K562 treated with DMSO at 1 percent for 12 hours (cell line): ENCODE results near the gene ZNF772. TPM values are rescaled to one million over a fixed set of nuclear protein-coding genes. Genes with fewer than 3 reads are reported as not detected.

ENCODE experiments used
- total RNA-seq: library from RNA; unstranded; fragments of 300-600 nt; gene quantifications from 2 replicates; pipeline ENCODE4 v1.2.3, GENCODE V29; 2022; ENCODE audit not compliant: insufficient read depth

The ZNF772 gene
- 0.44 and 2.1 TPM in 2 replicates for total RNA-seq

DNA sequence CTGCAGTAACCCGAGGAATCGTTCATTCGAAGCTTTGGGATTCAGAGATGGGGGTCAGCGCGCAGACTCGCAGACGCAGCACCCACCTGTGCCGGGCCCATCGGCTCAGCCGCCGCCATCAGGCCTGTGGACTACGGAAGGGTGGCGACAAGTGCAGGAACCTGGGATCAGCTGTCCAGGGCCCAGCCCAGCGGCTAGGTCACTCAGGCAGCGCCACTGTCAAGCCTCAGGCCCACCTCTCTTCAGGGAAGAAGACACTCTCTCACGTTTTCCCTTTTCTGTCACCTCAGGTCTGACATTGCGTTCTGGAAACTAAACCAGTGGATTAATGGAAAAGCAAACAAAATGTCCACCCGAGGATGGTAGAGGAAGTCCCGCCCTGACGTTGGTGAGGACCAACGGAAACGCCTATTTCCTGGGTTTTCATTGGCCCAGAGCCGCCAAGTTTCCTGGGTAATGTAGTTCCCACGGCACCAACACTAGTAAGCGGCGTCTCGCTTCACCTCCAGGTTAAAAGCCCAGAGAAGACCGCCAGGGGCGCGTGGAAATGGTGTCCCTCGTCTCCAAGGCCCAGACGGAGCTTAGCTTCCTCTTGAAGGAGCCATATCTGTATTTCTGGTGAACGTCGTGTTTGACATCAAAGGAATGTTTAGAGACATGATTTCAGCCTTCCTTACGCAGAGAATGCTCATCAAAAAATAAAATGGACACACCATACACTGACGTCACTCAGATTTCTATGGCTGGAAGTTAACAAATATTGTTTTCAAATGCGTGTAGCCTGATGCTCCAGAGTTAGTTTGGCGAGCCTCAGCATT, at the start of gene ZNF772:
TSS of gene ZNF772 (minus strand) at position 376 of the 818 bp plus-strand sequence. CDS start at position 119, 257 bp downstream.

GRCh38 chr19:57499680-57500395, 22.5 kb upstream of the ZNF772 start, which contains the start of gene ZNF773:
ZNF773 (plus strand) TSS chr19:57499938; CDS start chr19:57500081, 143 bp downstream.

GRCh38 chr19:57487477-57488298, 10.3 kb upstream of the ZNF772 start, which contains the start of gene ZNF419:
ZNF419 (plus strand) TSS chr19:57487750; CDS start chr19:57487951, 201 bp downstream.

DNA sequence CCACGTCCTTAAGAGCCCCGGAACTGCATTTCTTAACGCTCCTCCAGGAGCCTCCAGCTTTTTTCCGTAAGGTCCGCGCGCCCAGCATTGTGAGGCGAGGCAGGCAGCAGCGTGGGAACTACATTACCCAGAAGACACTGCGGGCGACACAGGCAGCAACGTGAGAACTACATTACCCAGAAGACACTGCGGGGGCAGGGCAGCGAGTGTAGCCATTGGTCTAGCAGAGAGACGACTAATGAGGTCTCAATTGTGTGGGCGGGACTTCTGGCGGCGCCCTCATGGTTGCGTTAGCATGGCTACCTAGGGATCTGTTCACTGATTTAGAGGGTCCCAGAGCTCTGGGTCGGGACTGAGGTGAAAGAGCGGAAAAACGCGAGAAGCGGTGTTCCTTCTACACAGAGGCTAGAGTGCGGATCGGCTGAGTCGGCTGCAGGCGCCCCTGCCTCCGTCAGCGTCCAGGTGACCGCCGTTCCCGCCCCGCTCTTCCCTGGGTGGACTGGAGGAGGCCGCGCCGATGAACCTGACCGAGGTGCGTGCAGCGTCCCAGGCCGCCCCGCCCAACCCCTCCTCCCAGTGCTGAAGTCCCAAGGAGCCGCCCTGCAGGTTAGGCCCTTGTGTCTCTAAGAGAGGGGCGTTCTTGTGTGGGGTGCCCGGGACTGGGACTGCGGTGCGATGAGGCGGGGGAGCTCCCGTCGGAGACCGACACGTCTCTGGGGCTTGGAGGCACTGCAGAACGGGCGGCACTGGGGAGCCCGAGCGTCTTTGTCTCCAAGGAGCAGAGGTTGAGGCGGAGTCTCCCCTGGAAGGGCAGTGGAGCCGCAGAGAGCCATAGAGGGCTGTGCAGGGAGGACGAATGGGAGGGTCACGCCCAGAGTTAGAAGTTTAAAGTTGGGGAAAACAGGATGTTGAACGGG, 42.0 kb downstream of the ZNF772 start, which contains the start of gene ZNF749:
TSS of gene ZNF749 (plus strand) at position 264 of the 917 bp plus-strand sequence. CDS start at position 518, 254 bp downstream.

Other genes with a start within 250 kb of the ZNF772 start
- 9.3 and 10.7 TPM in 2 replicates for gene AURKC, start 246.5 kb downstream of the ZNF772 start, total RNA-seq
- 0.45 and 2.5 TPM in 2 replicates for gene ZNF805, start 236.9 kb downstream of the ZNF772 start, total RNA-seq
- 2.0 TPM in 1 of 2 replicates, not detected in the other for gene ZNF460, start 197.1 kb downstream of the ZNF772 start, total RNA-seq
- gene ZNF543, start 157.1 kb downstream of the ZNF772 start, total RNA-seq = 0.63 and 2.8 TPM in 2 replicates
- 0.90 and 3.1 TPM in 2 replicates for gene ZNF304, start 126.3 kb downstream of the ZNF772 start, total RNA-seq
- 6.2 and 8.9 TPM in 2 replicates for gene TRAPPC2B, start 114.0 kb downstream of the ZNF772 start, total RNA-seq
- 1.3 and 3.0 TPM in 2 replicates for gene ZNF547, start 114.0 kb downstream of the ZNF772 start, total RNA-seq
- 0.81 and 5.3 TPM in 2 replicates for gene ZNF548, start 87.7 kb downstream of the ZNF772 start, total RNA-seq
- gene ZNF17, start 66.4 kb downstream of the ZNF772 start, total RNA-seq = 4.8 and 9.6 TPM in 2 replicates
- 9.4 and 15.0 TPM in 2 replicates for gene ZNF749, start 42.2 kb downstream of the ZNF772 start, total RNA-seq
- gene VN1R1, start 20.4 kb downstream of the ZNF772 start, total RNA-seq = not detected in 2 replicates
- gene ZNF419, start 10.2 kb upstream of the ZNF772 start, total RNA-seq = 1.3 TPM in 2 replicates
- 1.3 TPM in 1 of 2 replicates, not detected in the other for gene ZNF773, start 22.4 kb upstream of the ZNF772 start, total RNA-seq
- gene ZNF549, start 49.8 kb upstream of the ZNF772 start, total RNA-seq = 0.16 TPM in 1 of 2 replicates, not detected in the other
- 2.5 and 3.1 TPM in 2 replicates for gene ZNF550, start 82.3 kb upstream of the ZNF772 start, total RNA-seq
- 1.3 and 2.0 TPM in 2 replicates for gene ZNF416, start 101.3 kb upstream of the ZNF772 start, total RNA-seq
- gene ZIK1, start 106.6 kb upstream of the ZNF772 start, total RNA-seq = 0.36 TPM in 1 of 2 replicates, not detected in the other
- gene ZNF530, start 122.3 kb upstream of the ZNF772 start, total RNA-seq = 5.8 and 6.7 TPM in 2 replicates
- 1.1 and 14.4 TPM in 2 replicates for gene ZNF134, start 136.7 kb upstream of the ZNF772 start, total RNA-seq
- gene ZNF211, start 155.6 kb upstream of the ZNF772 start, total RNA-seq = 2.7 and 6.6 TPM in 2 replicates
- not detected in 2 replicates for gene ZSCAN4, start 191.4 kb upstream of the ZNF772 start, total RNA-seq
- gene ZNF551, start 204.4 kb upstream of the ZNF772 start, total RNA-seq = 1.1 and 5.0 TPM in 2 replicates
- gene ZNF154, start 231.6 kb upstream of the ZNF772 start, total RNA-seq = not detected in 2 replicates